Measurements from ENCODE around the gene SIRT7. TPM values are rescaled to one million over a fixed set of nuclear protein-coding genes. Genes with fewer than 3 reads are reported as not detected.

SIRT7 gene
- total RNA-seq, 2 experiments from 2014 or later = 18.8 to 22.1 TPM

DNA sequence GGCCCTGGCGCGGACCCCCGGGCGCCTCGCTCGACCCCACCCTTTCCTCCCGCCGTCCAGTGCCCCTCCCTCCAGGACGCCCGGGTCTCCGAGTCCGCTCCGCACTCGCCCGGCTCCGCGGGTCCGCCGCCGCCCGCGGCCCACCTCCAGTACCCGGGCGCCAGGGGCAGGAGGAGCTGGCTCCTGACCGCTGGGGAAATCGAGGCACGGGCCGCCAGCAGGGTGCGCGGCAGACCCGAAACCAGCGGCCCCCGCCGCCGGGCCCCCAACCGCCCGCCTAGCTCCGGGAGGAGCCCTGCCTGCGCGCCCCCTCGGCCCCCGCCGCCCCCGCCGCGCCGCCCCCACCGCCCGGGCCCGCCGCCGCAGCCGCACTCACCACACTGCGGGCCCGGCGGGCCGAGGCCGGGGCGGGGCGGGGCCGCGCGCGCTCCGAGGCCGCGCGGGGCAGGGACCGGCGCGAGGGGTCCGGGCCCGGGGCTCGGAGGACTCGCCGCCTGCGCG lies 9.2 kb upstream of the SIRT7 start:
- no peak overlapping the region for H3K27ac Mint-ChIP-seq
- H3K36me3 Mint-ChIP-seq (ENCODE audit: low read depth) = peaks cover 1% of the 10 kb centered on the region
- peaks cover 25% of the 10 kb centered on the region for H3K4me1 Mint-ChIP-seq (ENCODE audit: low read depth)
- CTCF ChIA-PET = interaction anchor here (0.7 to 2.6 kb wide), 4 partner anchors 7 to 95 kb away, joined by 3 to 7 read pairs (median 4); partner anchors contain the start of genes CENPX and SIRT7
- H3K9me3 Mint-ChIP-seq = no peaks in the 10 kb centered on the region
- intact Hi-C loops (cut with micrococcal nuclease) = loop anchor here (1.0 to 2.0 kb wide), 6 partner anchors 9 to 285 kb away; partner anchors contain the start of genes ALYREF, ANAPC11, ARHGDIA and ASPSCR1
- no peak for DNase-seq
- peaks cover 5% of the 10 kb centered on the region for H3K27me3 Mint-ChIP-seq (ENCODE audit: low read depth)
- peak overlapping the region; percentile 55 for H3K4me3 Mint-ChIP-seq

- Mint-ChIP-seq H3K36me3 (ENCODE audit: low read depth) (peaks cover 2% of the 10 kb centered on the region), H3K9me3 (no peaks in the 10 kb centered on the region), H3K4me3 (peak overlapping the region; percentile 76), H3K4me1 (ENCODE audit: low read depth) (peaks cover 25% of the 10 kb centered on the region), H3K27ac (peak overlapping the region; percentile 86), H3K27me3 (ENCODE audit: low read depth) (peaks cover 5% of the 10 kb centered on the region)
- CTCF ChIA-PET = interaction anchor here (0.9 to 2.6 kb wide), 2 partner anchors 9 to 10 kb away, joined by 3 to 7 read pairs; partner anchors contain the start of gene SIRT7
- intact Hi-C loops (cut with micrococcal nuclease) = loop anchor here (1.0 to 2.0 kb wide), 6 partner anchors 8 to 286 kb away; partner anchors contain the start of genes ALYREF, ANAPC11, ARHGDIA and ASPSCR1
- peak; percentile 71 for DNase-seq
Observed at GRCh38 chr17:81926451-81927151, 8.6 kb upstream of the SIRT7 start.

GRCh38 chr17:81925860-81926450 lies 8.0 kb upstream of the SIRT7 start:
- CTCF ChIA-PET = interaction anchor here (0.9 to 2.6 kb wide), 2 partner anchors 9 to 10 kb away, joined by 3 to 7 read pairs; partner anchors contain the start of gene SIRT7
- H3K4me1 Mint-ChIP-seq (ENCODE audit: low read depth) = peaks cover 25% of the 10 kb centered on the region
- DNase-seq = no peak
- H3K9me3 Mint-ChIP-seq = no peaks in the 10 kb centered on the region
- peak overlapping the region; percentile 76 for H3K4me3 Mint-ChIP-seq
- H3K36me3 Mint-ChIP-seq (ENCODE audit: low read depth) = peaks cover 2% of the 10 kb centered on the region
- intact Hi-C loops (cut with micrococcal nuclease) = loop anchor here (2.0 kb wide), 4 partner anchors 35 to 65 kb away; partner anchors contain the start of genes ALYREF, ANAPC11, ARHGDIA and ASPSCR1
- peaks cover 5% of the 10 kb centered on the region for H3K27me3 Mint-ChIP-seq (ENCODE audit: low read depth)
- H3K27ac Mint-ChIP-seq = peak overlapping the region; percentile 86

GRCh38 chr17:81924557-81925532 lies 6.9 kb upstream of the SIRT7 start:
- no peaks in the 10 kb centered on the region for H3K9me3 Mint-ChIP-seq
- peak overlapping the region; percentile 30 for H3K27ac Mint-ChIP-seq
- CTCF ChIA-PET = interaction anchor here (1.3 kb wide), 1 partner anchor 54 kb away, joined by 4 read pairs; the partner anchor contains the start of gene ARHGDIA
- peaks cover 25% of the 10 kb centered on the region for H3K4me1 Mint-ChIP-seq (ENCODE audit: low read depth)
- H3K36me3 Mint-ChIP-seq (ENCODE audit: low read depth) = peaks cover 2% of the 10 kb centered on the region
- peaks cover 3% of the 10 kb centered on the region for H3K27me3 Mint-ChIP-seq (ENCODE audit: low read depth)
- DNase-seq = no peak
- intact Hi-C loops (cut with micrococcal nuclease) = no loop called here
- H3K4me3 Mint-ChIP-seq = peak overlapping the region; percentile 29

DNA sequence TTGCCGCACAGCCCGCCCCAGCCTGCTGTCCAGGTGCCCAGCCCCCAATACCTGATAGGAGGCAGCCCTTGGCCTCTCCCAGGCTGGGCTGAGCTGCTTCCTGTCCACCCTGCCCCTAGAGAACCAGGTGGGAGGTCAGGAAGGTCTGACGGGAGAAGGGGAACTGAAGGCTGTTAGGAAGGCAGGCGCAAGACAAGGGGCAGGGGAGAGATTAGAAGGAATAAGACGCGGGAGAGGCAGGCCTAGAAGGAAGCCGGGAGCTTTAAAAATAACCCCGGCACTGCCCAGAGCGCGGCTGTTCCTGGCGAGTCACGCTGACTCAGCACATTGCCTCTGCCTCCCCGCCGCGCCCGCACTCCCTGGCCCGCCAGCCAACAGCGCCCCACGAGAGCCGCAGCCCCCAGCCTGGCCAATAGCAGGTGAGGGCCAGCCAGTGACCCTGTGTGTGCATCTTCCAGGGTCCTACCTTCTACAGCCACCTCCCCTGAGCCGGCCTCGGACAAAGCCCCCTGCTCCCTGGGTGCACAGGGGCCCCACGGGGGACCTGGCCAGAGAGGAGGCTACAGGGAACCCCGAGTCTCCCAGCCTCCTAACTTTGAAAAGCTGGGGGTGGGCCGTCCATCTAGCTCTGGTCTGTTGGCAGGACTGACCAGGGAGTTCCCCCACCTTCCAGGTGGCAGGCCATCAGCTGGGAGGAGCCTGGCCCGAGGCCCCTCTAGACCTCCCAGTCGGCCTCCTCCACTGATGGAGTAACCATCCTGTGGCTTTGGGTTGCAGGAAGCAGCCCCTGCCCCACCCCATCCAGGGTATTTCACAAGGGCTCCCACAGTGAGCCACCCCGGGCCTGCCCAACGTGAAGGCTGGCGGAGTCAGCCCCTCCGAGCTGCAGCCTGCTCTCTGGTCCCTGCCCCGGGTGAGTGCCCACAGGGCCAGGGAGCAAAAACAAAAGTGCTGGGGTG lies 5.6 kb upstream of the SIRT7 start:
- Mint-ChIP-seq H3K4me3 (no peak overlapping the region), H3K36me3 (ENCODE audit: low read depth) (peaks cover 2% of the 10 kb centered on the region), H3K4me1 (ENCODE audit: low read depth) (peaks cover 26% of the 10 kb centered on the region), H3K27ac (no peak overlapping the region), H3K9me3 (no peaks in the 10 kb centered on the region), H3K27me3 (ENCODE audit: low read depth) (no peaks in the 10 kb centered on the region)
- CTCF ChIA-PET = no interaction called here
- DNase-seq = no peak
- intact Hi-C loops (cut with micrococcal nuclease) = no loop called here

- intact Hi-C loops (cut with micrococcal nuclease) = no loop called here
- no peak overlapping the region for H3K4me3 Mint-ChIP-seq
- peaks cover 34% of the 10 kb centered on the region for H3K4me1 Mint-ChIP-seq (ENCODE audit: low read depth)
- no peak for DNase-seq
- CTCF ChIA-PET = no interaction called here
- peaks cover 3% of the 10 kb centered on the region for H3K36me3 Mint-ChIP-seq (ENCODE audit: low read depth)
- no peaks in the 10 kb centered on the region for H3K27me3 Mint-ChIP-seq (ENCODE audit: low read depth)
- no peaks in the 10 kb centered on the region for H3K9me3 Mint-ChIP-seq
- no peak overlapping the region for H3K27ac Mint-ChIP-seq
Observed at GRCh38 chr17:81922566-81923301, 4.8 kb upstream of the SIRT7 start.

GRCh38 chr17:81921996-81922565 lies 4.1 kb upstream of the SIRT7 start:
- peaks cover 3% of the 10 kb centered on the region for H3K36me3 Mint-ChIP-seq (ENCODE audit: low read depth)
- CTCF ChIA-PET = no interaction called here
- intact Hi-C loops (cut with micrococcal nuclease) = no loop called here
- H3K27me3 Mint-ChIP-seq (ENCODE audit: low read depth) = no peaks in the 10 kb centered on the region
- no peak overlapping the region for H3K4me3 Mint-ChIP-seq
- no peak overlapping the region for H3K27ac Mint-ChIP-seq
- no peak for DNase-seq
- peaks cover 37% of the 10 kb centered on the region for H3K4me1 Mint-ChIP-seq (ENCODE audit: low read depth)
- no peaks in the 10 kb centered on the region for H3K9me3 Mint-ChIP-seq

- no peaks in the 10 kb centered on the region for H3K27me3 Mint-ChIP-seq (ENCODE audit: low read depth)
- H3K4me3 Mint-ChIP-seq = no peak overlapping the region
- H3K36me3 Mint-ChIP-seq (ENCODE audit: low read depth) = peaks cover 3% of the 10 kb centered on the region
- CTCF ChIA-PET = no interaction called here
- H3K9me3 Mint-ChIP-seq = no peaks in the 10 kb centered on the region
- H3K4me1 Mint-ChIP-seq (ENCODE audit: low read depth) = peaks cover 42% of the 10 kb centered on the region
- H3K27ac Mint-ChIP-seq = no peak overlapping the region
- no peak for DNase-seq
- intact Hi-C loops (cut with micrococcal nuclease) = no loop called here
Observed at GRCh38 chr17:81921537-81921862, 3.5 kb upstream of the SIRT7 start.

DNA sequence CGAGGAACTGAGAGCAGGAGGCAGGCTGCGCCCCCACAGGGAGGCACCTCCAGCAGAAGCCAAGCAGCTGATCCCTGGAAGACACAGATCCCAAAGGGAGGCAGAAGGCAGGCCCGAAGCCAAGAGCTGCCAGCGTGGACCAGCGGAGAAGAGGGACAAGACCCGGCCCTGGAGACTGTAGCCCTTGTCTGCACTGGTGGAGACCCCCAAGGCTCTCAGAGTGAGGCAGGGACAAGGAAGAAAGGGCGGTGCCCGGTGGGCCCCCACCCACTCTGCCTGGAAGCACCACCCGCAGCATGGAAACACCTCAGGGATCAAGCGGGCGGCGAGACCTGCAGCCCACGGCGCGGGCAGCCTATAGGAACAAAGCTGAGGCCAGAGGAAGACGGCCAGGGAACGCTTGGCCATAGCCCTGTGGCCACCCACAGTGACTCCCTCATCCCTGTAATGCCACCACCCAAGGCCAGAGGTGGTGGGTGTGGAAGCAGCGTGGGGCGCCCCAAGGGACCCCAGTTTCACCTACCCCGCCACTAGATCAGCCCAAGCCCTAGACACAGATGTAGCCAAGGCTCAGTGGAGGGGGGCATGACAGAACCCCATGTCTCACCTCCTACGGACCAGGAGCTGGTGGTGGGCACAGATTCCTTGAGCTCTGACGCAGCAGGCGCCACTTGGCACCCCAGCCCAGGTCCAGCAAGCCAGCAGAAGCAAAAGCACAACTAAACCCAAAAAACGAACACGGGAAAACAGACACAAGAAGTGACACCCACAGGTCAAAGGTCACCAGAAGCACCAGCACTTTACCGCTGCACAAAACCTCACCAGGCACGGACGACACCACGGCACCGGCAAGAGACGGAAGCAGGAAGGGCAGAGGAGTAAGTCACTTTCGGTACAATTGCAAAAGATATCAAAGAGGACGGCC lies 2.9 kb upstream of the SIRT7 start:
- Mint-ChIP-seq H3K4me3 (no peak overlapping the region), H3K36me3 (ENCODE audit: low read depth) (peaks cover 4% of the 10 kb centered on the region), H3K27me3 (ENCODE audit: low read depth) (no peaks in the 10 kb centered on the region), H3K27ac (no peak overlapping the region), H3K9me3 (no peaks in the 10 kb centered on the region), H3K4me1 (ENCODE audit: low read depth) (peaks cover 42% of the 10 kb centered on the region)
- CTCF ChIA-PET = no interaction called here
- intact Hi-C loops (cut with micrococcal nuclease) = no loop called here
- DNase-seq = no peak

All from activated naive CD4-positive, alpha-beta T cell treated with anti-CD3 and anti-CD28 coated beads for 36 hours (primary cell).